ENCODE results near the gene C14orf180. TPM values are rescaled to one million over a fixed set of nuclear protein-coding genes. Genes with fewer than 3 reads are reported as not detected.

Gene C14orf180
- total RNA-seq, result not detected in 2 replicates

- no peak for DNase-seq (ENCODE audit: low read depth, low spot score)
These were observed at the start of gene C14orf180 for GRCh38 chr14:104579507-104579906. TSS of gene C14orf180 (plus strand) at chr14:104579764. CDS start at chr14:104586431, 6,667 bp downstream.

- DNase-seq (ENCODE audit: low read depth, low spot score), result no peak
These were observed 48.9 kb upstream of the C14orf180 start for GRCh38 chr14:104530646-104531045.

GRCh38 chr14:104531421-104532190, 48.0 kb upstream of the C14orf180 start:
- no peak for DNase-seq (ENCODE audit: low read depth, low spot score)

GRCh38 chr14:104532191-104532555, 47.4 kb upstream of the C14orf180 start:
- no peak for DNase-seq (ENCODE audit: low read depth, low spot score)

- DNase-seq (ENCODE audit: low read depth, low spot score), result no peak
These were observed 45.5 kb upstream of the C14orf180 start for GRCh38 chr14:104534036-104534435.

GRCh38 chr14:104536942-104537612, 42.5 kb upstream of the C14orf180 start:
- no peak for DNase-seq (ENCODE audit: low read depth, low spot score)

- DNase-seq (ENCODE audit: low read depth, low spot score), result no peak
These were observed 42.0 kb upstream of the C14orf180 start for GRCh38 chr14:104537613-104537988.

GRCh38 chr14:104541905-104542465, 37.6 kb upstream of the C14orf180 start:
- no peak for DNase-seq (ENCODE audit: low read depth, low spot score)

- no peak for DNase-seq (ENCODE audit: low read depth, low spot score)
These were observed 36.4 kb upstream of the C14orf180 start for GRCh38 chr14:104542871-104543830.

- DNase-seq (ENCODE audit: low read depth, low spot score), result no peak
These were observed 35.1 kb upstream of the C14orf180 start for GRCh38 chr14:104544362-104544961.

- no peak for DNase-seq (ENCODE audit: low read depth, low spot score)
These were observed 34.2 kb upstream of the C14orf180 start for GRCh38 chr14:104545151-104545941.

GRCh38 chr14:104545942-104546501, 33.5 kb upstream of the C14orf180 start:
- DNase-seq (ENCODE audit: low read depth, low spot score), result no peak

GRCh38 chr14:104546591-104547309, 32.8 kb upstream of the C14orf180 start:
- DNase-seq (ENCODE audit: low read depth, low spot score), result no peak

GRCh38 chr14:104547310-104547997, 32.1 kb upstream of the C14orf180 start:
- DNase-seq (ENCODE audit: low read depth, low spot score), result no peak

- DNase-seq (ENCODE audit: low read depth, low spot score), result no peak
These were observed 31.4 kb upstream of the C14orf180 start for GRCh38 chr14:104547998-104548700.

GRCh38 chr14:104548802-104549535, 30.6 kb upstream of the C14orf180 start:
- no peak for DNase-seq (ENCODE audit: low read depth, low spot score)

Data from pulmonary artery endothelial cell (primary cell).